ENCODE data around the gene TAB3. TPM values are rescaled to one million over a fixed set of nuclear protein-coding genes. Genes with fewer than 3 reads are reported as not detected.

Gene TAB3
- total RNA-seq, 1 experiment from 2014 or later = 28.4 TPM

DNA sequence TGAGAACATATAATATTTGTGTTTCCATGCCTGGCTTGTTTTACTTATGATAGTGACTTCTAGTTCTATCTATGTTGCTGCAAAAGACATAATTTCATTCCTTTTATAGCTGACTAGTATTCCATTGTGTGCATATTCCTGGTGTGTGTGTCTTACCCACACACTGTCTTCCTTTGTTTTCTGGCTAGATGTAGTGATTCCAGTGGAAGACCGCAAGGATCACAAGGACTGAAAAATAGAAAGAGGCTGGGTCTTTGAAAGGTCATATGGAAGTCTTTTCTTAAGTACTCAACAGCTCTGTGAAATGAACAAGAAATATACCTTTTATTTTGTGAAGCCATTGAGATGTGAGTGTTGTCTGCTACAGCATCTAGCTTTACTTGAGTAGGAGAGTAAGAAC, 29.4 kb upstream of the TAB3 start:
- intact Hi-C loops (cut with micrococcal nuclease) = no loop called here
- Mint-ChIP-seq H3K27ac (ENCODE audit: low read depth, unreplicated experiment) (no peak overlapping the region), H3K4me1 (ENCODE audit: insufficient read depth, unreplicated experiment) (no peaks in the 10 kb centered on the region), H3K36me3 (ENCODE audit: insufficient read depth, unreplicated experiment) (no peaks in the 10 kb centered on the region), H3K27me3 (ENCODE audit: insufficient read depth, unreplicated experiment) (peaks cover 36% of the 10 kb centered on the region), H3K4me3 (ENCODE audit: unreplicated experiment) (no peak overlapping the region), H3K9me3 (ENCODE audit: unreplicated experiment) (no peaks in the 10 kb centered on the region)
- TF ChIP-seq, protein P1, sequence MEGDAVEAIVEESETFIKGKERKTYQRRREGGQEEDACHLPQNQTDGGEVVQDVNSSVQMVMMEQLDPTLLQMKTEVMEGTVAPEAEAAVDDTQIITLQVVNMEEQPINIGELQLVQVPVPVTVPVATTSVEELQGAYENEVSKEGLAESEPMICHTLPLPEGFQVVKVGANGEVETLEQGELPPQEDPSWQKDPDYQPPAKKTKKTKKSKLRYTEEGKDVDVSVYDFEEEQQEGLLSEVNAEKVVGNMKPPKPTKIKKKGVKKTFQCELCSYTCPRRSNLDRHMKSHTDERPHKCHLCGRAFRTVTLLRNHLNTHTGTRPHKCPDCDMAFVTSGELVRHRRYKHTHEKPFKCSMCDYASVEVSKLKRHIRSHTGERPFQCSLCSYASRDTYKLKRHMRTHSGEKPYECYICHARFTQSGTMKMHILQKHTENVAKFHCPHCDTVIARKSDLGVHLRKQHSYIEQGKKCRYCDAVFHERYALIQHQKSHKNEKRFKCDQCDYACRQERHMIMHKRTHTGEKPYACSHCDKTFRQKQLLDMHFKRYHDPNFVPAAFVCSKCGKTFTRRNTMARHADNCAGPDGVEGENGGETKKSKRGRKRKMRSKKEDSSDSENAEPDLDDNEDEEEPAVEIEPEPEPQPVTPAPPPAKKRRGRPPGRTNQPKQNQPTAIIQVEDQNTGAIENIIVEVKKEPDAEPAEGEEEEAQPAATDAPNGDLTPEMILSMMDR (IDR thresholded peaks at IDR 0.05; ENCODE audit: unreplicated experiment) = no peak
- BruUV-seq (replicated peaks) = no TSS peak
- CTCF ChIA-PET = interaction anchor here (0.6 to 0.7 kb wide), 2 partner anchors 18 to 120 kb away, joined by 3 read pairs; no protein-coding TSS in a partner anchor
- POLR2A ChIA-PET = no interaction called here
- DNase-seq (ENCODE audit: unreplicated experiment) = no peak

DNA sequence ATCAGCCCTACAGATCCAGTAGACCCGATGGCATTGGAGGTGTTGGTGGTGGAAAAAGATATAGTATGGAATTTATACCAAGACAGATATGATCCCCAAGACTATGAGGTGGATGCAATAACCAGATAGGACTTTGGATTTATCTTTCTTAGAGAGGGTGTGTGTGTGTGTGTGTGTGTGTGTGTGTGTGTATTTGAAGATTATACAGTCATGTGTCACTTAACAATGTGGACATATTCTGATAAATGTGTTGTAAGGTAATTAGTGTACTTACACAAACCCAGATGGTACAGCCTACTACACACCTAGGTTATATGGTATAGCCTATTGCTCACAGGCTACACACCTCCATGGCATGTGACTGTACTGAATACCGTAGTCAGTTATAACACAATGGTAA, 24.4 kb upstream of the TAB3 start:
- Mint-ChIP-seq H3K36me3 (ENCODE audit: insufficient read depth, unreplicated experiment) (no peaks in the 10 kb centered on the region), H3K4me1 (ENCODE audit: insufficient read depth, unreplicated experiment) (no peaks in the 10 kb centered on the region), H3K9me3 (ENCODE audit: unreplicated experiment) (no peaks in the 10 kb centered on the region), H3K4me3 (ENCODE audit: unreplicated experiment) (no peak overlapping the region), H3K27me3 (ENCODE audit: insufficient read depth, unreplicated experiment) (peaks cover 3% of the 10 kb centered on the region), H3K27ac (ENCODE audit: low read depth, unreplicated experiment) (no peak overlapping the region)
- no TSS peak for BruUV-seq (replicated peaks)
- TF ChIP-seq, protein P1 (IDR thresholded peaks at IDR 0.05; ENCODE audit: unreplicated experiment) = no peak
- intact Hi-C loops (cut with micrococcal nuclease) = no loop called here
- DNase-seq (ENCODE audit: unreplicated experiment) = no peak
- ChIA-PET CTCF (no interaction called here), POLR2A (no interaction called here)

DNA sequence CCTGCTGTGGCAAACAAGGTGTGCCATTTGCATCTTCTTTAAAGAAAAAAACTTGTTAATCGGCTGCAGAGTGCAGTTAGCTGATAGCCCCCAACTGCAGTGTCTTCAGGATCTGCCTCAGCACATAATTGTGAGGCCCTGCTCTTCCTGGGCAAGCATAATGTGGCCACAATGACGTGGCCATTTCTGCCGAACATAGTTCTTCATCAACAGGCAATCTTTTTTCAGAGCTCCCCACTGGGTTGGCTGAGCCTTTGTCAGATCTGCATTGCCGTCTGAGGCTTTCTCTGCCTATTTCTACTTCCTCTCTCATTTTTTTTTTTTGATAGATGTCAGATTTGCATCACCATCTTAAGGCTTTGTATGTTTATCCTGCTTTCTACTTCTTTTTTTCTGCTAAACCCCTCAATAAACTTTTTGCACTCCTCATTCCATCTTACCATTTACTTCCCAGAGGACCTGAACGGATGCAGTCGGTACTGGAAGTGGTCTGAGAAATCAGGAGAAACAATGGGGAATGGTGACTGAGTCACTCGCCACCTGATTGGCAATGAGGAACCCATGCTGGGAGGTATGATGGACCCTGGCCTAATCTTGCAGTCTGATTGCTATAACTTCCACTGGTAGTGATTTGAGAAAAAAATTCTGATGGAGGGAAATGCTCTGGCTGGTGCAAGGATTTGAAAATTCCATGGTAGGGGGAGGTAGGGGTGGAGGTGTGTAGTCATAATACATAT, 21.2 kb upstream of the TAB3 start:
- no peaks in the 10 kb centered on the region for H3K9me3 Mint-ChIP-seq (ENCODE audit: unreplicated experiment)
- POLR2A ChIA-PET = no interaction called here
- no peaks in the 10 kb centered on the region for H3K36me3 Mint-ChIP-seq (ENCODE audit: insufficient read depth, unreplicated experiment)
- no peaks in the 10 kb centered on the region for H3K27me3 Mint-ChIP-seq (ENCODE audit: insufficient read depth, unreplicated experiment)
- H3K27ac Mint-ChIP-seq (ENCODE audit: low read depth, unreplicated experiment) = no peak overlapping the region
- DNase-seq (ENCODE audit: unreplicated experiment) = no peak
- TF ChIP-seq, protein P1 (IDR thresholded peaks at IDR 0.05; ENCODE audit: unreplicated experiment) = no peak
- BruUV-seq (replicated peaks) = no TSS peak
- CTCF ChIA-PET = interaction anchor here (0.6 kb wide), 1 partner anchor 58 kb away, joined by 3 read pairs; no protein-coding TSS in a partner anchor
- intact Hi-C loops (cut with micrococcal nuclease) = no loop called here
- H3K4me1 Mint-ChIP-seq (ENCODE audit: insufficient read depth, unreplicated experiment) = peaks cover 5% of the 10 kb centered on the region
- H3K4me3 Mint-ChIP-seq (ENCODE audit: unreplicated experiment) = no peak overlapping the region

DNA sequence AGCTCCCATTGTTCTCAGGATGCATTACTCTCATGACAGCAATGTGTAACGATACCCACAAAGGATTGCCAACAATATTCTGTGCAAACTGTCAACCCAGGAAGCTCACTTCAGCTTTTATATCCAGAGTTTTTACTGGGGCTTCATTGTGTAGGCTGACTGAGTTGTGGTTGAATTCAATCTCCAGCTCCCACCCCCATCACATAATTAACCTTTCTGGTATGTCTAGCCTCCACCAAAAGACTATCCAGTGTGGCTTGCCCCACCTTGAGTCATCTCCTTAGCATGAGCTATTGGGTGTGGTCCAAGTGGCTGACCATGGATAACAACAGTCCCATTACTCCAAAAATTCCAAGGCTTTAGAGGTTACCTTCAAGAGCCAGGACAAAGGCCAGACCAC, 17.7 kb upstream of the TAB3 start:
- CTCF ChIA-PET = interaction anchor here (0.6 to 1.2 kb wide), 3 partner anchors 12 to 1854 kb away, joined by 3 to 4 read pairs (median 3); no protein-coding TSS in a partner anchor
- no peaks in the 10 kb centered on the region for H3K27me3 Mint-ChIP-seq (ENCODE audit: insufficient read depth, unreplicated experiment)
- DNase-seq (ENCODE audit: unreplicated experiment) = peak; percentile 43
- peak overlapping the region; percentile 23 for H3K4me3 Mint-ChIP-seq (ENCODE audit: unreplicated experiment)
- BruUV-seq (replicated peaks) = no TSS peak
- POLR2A ChIA-PET = interaction anchor here (4.6 kb wide), 1 partner anchor 14 kb away, joined by 18 read pairs; no protein-coding TSS in a partner anchor
- H3K9me3 Mint-ChIP-seq (ENCODE audit: unreplicated experiment) = no peaks in the 10 kb centered on the region
- intact Hi-C loops (cut with micrococcal nuclease) = no loop called here
- H3K4me1 Mint-ChIP-seq (ENCODE audit: insufficient read depth, unreplicated experiment) = peaks cover 11% of the 10 kb centered on the region
- TF ChIP-seq, protein P1 (IDR thresholded peaks at IDR 0.05; ENCODE audit: unreplicated experiment) = no peak
- H3K36me3 Mint-ChIP-seq (ENCODE audit: insufficient read depth, unreplicated experiment) = no peaks in the 10 kb centered on the region
- peak overlapping the region; percentile 75 for H3K27ac Mint-ChIP-seq (ENCODE audit: low read depth, unreplicated experiment)
